ENCODE results near the gene AMMECR1.
A peak's percentile ranks its signal among the peaks of the same experiment; 100 is the strongest.

DNA sequence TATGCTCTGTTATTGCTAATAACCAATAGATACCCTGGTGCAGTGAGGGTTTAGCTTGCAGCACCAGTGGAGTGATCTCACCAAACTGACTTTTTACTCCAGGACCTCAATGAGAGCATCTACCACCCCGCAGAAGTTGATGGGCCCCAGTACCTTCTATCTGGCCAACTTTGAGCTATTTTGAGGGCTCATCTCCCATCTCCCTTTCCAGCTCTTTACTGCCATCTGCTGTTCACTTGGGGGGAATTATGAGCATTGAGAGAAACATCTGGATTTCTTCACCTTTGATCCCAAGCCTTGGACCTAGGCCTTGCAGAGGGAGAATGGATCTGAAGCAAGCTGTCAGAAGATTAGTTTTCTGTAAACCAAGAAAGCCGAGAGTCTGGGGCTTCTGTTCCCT, 171.4 kb downstream of the AMMECR1 start:
- TF ChIP-seq, protein P1, sequence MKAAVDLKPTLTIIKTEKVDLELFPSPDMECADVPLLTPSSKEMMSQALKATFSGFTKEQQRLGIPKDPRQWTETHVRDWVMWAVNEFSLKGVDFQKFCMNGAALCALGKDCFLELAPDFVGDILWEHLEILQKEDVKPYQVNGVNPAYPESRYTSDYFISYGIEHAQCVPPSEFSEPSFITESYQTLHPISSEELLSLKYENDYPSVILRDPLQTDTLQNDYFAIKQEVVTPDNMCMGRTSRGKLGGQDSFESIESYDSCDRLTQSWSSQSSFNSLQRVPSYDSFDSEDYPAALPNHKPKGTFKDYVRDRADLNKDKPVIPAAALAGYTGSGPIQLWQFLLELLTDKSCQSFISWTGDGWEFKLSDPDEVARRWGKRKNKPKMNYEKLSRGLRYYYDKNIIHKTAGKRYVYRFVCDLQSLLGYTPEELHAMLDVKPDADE (IDR thresholded peaks at IDR 0.05), result no peak
- TF ChIP-seq ZNF462 (CRISPR knock-in tag; IDR thresholded peaks at IDR 0.05) (no peak), EZH2 (IDR thresholded peaks at IDR 0.05; ENCODE audit: low read depth, unreplicated experiment) (no peak)
- TF ChIP-seq, protein P2, sequence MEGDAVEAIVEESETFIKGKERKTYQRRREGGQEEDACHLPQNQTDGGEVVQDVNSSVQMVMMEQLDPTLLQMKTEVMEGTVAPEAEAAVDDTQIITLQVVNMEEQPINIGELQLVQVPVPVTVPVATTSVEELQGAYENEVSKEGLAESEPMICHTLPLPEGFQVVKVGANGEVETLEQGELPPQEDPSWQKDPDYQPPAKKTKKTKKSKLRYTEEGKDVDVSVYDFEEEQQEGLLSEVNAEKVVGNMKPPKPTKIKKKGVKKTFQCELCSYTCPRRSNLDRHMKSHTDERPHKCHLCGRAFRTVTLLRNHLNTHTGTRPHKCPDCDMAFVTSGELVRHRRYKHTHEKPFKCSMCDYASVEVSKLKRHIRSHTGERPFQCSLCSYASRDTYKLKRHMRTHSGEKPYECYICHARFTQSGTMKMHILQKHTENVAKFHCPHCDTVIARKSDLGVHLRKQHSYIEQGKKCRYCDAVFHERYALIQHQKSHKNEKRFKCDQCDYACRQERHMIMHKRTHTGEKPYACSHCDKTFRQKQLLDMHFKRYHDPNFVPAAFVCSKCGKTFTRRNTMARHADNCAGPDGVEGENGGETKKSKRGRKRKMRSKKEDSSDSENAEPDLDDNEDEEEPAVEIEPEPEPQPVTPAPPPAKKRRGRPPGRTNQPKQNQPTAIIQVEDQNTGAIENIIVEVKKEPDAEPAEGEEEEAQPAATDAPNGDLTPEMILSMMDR (conservative IDR thresholded peaks at IDR 0.05; ENCODE audit: low read depth in 2 of 2), result peak; percentile 50 to 75

Measured in GM23338 (cell line).